Ishikawa (cell line): ENCODE results near the gene YRDC.

Source experiments
- EP300 ChIP-seq: IDR thresholded peaks from 2 replicates; pipeline ENCODE4 v1.6.1; 2012; ENCODE audit warnings: borderline replicate concordance
- TF ChIP-seq, protein P1 (sequence below): IDR thresholded peaks from 2 replicates; pipeline ENCODE4 v1.6.1; 2012; ENCODE audit warnings: low read depth, mild to moderate bottlenecking

DNA sequence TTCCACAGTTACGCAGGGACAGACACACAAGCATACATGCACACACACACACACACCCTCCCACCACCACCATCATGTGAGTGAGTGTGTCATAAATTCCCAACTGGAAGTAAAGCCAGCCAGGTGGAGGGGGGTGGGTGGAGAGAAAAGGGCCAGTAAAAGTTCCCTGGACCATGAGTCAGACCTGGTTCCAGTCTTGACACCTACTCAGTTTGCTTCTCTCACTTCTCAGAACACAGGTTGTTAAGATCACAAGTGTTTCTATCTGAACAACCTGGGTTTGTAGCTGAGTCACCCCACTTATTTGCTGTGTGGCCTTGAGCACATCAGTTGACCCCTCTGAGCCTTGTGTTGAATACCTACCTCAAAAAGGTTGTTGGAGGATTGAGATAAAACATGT is 52.7 kb downstream of the YRDC start:
- TF ChIP-seq EP300 = no peak
- TF ChIP-seq, protein P1, sequence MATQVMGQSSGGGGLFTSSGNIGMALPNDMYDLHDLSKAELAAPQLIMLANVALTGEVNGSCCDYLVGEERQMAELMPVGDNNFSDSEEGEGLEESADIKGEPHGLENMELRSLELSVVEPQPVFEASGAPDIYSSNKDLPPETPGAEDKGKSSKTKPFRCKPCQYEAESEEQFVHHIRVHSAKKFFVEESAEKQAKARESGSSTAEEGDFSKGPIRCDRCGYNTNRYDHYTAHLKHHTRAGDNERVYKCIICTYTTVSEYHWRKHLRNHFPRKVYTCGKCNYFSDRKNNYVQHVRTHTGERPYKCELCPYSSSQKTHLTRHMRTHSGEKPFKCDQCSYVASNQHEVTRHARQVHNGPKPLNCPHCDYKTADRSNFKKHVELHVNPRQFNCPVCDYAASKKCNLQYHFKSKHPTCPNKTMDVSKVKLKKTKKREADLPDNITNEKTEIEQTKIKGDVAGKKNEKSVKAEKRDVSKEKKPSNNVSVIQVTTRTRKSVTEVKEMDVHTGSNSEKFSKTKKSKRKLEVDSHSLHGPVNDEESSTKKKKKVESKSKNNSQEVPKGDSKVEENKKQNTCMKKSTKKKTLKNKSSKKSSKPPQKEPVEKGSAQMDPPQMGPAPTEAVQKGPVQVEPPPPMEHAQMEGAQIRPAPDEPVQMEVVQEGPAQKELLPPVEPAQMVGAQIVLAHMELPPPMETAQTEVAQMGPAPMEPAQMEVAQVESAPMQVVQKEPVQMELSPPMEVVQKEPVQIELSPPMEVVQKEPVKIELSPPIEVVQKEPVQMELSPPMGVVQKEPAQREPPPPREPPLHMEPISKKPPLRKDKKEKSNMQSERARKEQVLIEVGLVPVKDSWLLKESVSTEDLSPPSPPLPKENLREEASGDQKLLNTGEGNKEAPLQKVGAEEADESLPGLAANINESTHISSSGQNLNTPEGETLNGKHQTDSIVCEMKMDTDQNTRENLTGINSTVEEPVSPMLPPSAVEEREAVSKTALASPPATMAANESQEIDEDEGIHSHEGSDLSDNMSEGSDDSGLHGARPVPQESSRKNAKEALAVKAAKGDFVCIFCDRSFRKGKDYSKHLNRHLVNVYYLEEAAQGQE = no peak
